K562 (cell line): ENCODE results near the gene CMSS1. TPM values are rescaled to one million over a fixed set of nuclear protein-coding genes. Genes with fewer than 3 reads are reported as not detected.

Source experiments
- ATAC-seq: fragments of 200-7000 bp; cut with Tn5 transposase; 3 replicates; pipeline ENCODE4 v1.9.1; 2020; ENCODE audit warnings: moderate library complexity
- BruUV-seq: library from RNA; stranded (reverse); fragments of 400-500 nt; replicated peaks from 2 replicates; lab custom pipeline; 2021; lab: Mats Ljungman, UMichigan
- CTCF ChIA-PET: fragments of 300-600 bp; formaldehyde crosslinking; extraction: SDS; loops from one replicate; lab custom pipeline; 2021; ENCODE audit warnings: low intra/inter-chr PET ratio; lab: Yijun Ruan, JAX
- POLR2A ChIA-PET: fragments of 300-600, 350-650 bp; sonication (Branson Sonifier 250); formaldehyde crosslinking; extraction: SDS; loops from one replicate; lab custom pipeline; 2021; ENCODE audit warnings: antibody characterized with exemption, inconsistent platforms; lab: Yijun Ruan, JAX
- DNase-seq, 4 experiments: peaks; one replicate each; pipeline versions ENCODE4 v3.0.0 to v3.0.0-alpha.2; 2011 to 2018; ENCODE audit warnings: low spot score in 3 of 4, mixed read lengths in 3 of 4; ENCODE audit errors: extremely low read depth in 1 of 4
- FAIRE-seq: peaks from 2 replicates; lab custom pipeline; 2011; peaks lifted over from hg19 to GRCh38; lab: Jason Lieb, UNC
- H2AFZ ChIP-seq: 2 replicates; pipeline ENCODE4 v1.6.0; 2011; ENCODE audit warnings: low read depth, low read length, control low read depth, inconsistent platforms
- H3K27ac ChIP-seq: fragments of 200-600 bp; 3 replicates; pipeline ENCODE4 v1.8.0; 2011; ENCODE audit warnings: low read depth, mild to moderate bottlenecking, control low read depth, inconsistent platforms, low read length, moderate library complexity, mixed read lengths; ENCODE audit errors: extremely low read depth
- H3K27me3 ChIP-seq, 2 experiments: fragments of 300-600 bp in 1 of 2; 2 replicates in 1 of 2; 3 replicates in 1 of 2; pipeline versions ENCODE4 v1.6.0 to v1.8.0; 2011; ENCODE audit warnings: inconsistent platforms in 2 of 2, low read length in 2 of 2, mild to moderate bottlenecking in 1 of 2, mixed read lengths in 1 of 2, moderate library complexity in 1 of 2; ENCODE audit not compliant: control insufficient read depth in 2 of 2, insufficient read depth in 2 of 2
- H3K36me3 ChIP-seq: fragments of 300-600 bp; 3 replicates; pipeline ENCODE4 v1.8.0; 2011; ENCODE audit warnings: mild to moderate bottlenecking, low read length, inconsistent platforms; ENCODE audit not compliant: control insufficient read depth, insufficient read depth
- H3K4me1 ChIP-seq, 2 experiments: fragments of 200-600 bp in 1 of 2; replicated peaks in 1 of 2; 2 replicates in 1 of 2; 3 replicates in 1 of 2; pipeline versions ENCODE4 v1.5.1 to v1.8.0; 2011; ENCODE audit warnings: inconsistent platforms in 2 of 2, low read length in 2 of 2, mild to moderate bottlenecking in 1 of 2, mixed read lengths in 1 of 2, moderate library complexity in 1 of 2; ENCODE audit not compliant: control insufficient read depth in 2 of 2, insufficient read depth in 2 of 2
- H3K4me2 ChIP-seq: 2 replicates; pipeline ENCODE4 v1.6.1; 2011; ENCODE audit warnings: low read length, control low read depth, inconsistent platforms, mixed read lengths; ENCODE audit not compliant: insufficient read depth
- H3K4me3 ChIP-seq: fragments of 200-600 bp; sonication (generic), shearing (Covaris generic); 2 replicates; pipeline ENCODE4 v1.5.1; 2016; ENCODE audit warnings: control low read depth, inconsistent platforms
- H3K79me2 ChIP-seq: fragments of 200-600 bp; 3 replicates; pipeline ENCODE4 v1.8.0; 2011; ENCODE audit warnings: low read length, inconsistent platforms; ENCODE audit not compliant: control insufficient read depth, insufficient read depth
- H3K9ac ChIP-seq, 2 experiments: 2 replicates each; pipeline versions ENCODE4 v1.6.0 to v1.6.1; 2011; ENCODE audit warnings: low read depth in 2 of 2, low read length in 2 of 2, control low read depth in 1 of 2, inconsistent platforms in 1 of 2, mild to moderate bottlenecking in 1 of 2, mixed read lengths in 1 of 2; ENCODE audit not compliant: insufficient read depth in 1 of 2
- H3K9me1 ChIP-seq: one replicate; pipeline ENCODE4 v1.6.0; 2011; ENCODE audit warnings: inconsistent platforms, mild to moderate bottlenecking, low read length, moderate library complexity; ENCODE audit not compliant: control insufficient read depth, insufficient read depth
- H3K9me3 ChIP-seq: replicated peaks from 2 replicates; pipeline ENCODE4 v1.5.1; 2011; ENCODE audit warnings: low read depth, low read length, inconsistent platforms; ENCODE audit not compliant: control insufficient read depth, insufficient read depth
- H4K20me1 ChIP-seq: replicated peaks from 2 replicates; pipeline ENCODE4 v1.6.1; 2011; ENCODE audit warnings: low read length, inconsistent platforms, mixed read lengths; ENCODE audit not compliant: control insufficient read depth, insufficient read depth
- ETV6 ChIP-seq, 3 experiments: fragments of 150-350 bp in 1 of 3; sonication (generic) in 1 of 3; formaldehyde crosslinking in 1 of 3; IDR thresholded peaks; 2 replicates each; pipeline versions ENCODE4 v1.6.1 to v1.8.0; 2014 to 2022; ENCODE audit warnings: borderline replicate concordance in 2 of 3, low read depth in 2 of 3, antibody characterized with exemption in 1 of 3, low read length in 1 of 3, mild to moderate bottlenecking in 1 of 3, missing genetic modification reagents in 1 of 3
- GATAD2B ChIP-seq: fragments of 450-650 bp; IDR thresholded peaks from 2 replicates; pipeline ENCODE4 v1.6.1; 2017; ENCODE audit warnings: mild to moderate bottlenecking, borderline replicate concordance
- KDM5B ChIP-seq: fragments of 200-600 bp; sonication (generic); IDR thresholded peaks from 2 replicates; pipeline ENCODE4 v1.6.1; 2012; ENCODE audit warnings: low read depth, mild to moderate bottlenecking, moderate library complexity, low read length, control low read depth, inconsistent platforms; ENCODE audit not compliant: insufficient replicate concordance
- KHSRP ChIP-seq: fragments of 450-650 bp; IDR thresholded peaks from 2 replicates; pipeline ENCODE4 v1.6.1; 2017
- NFE2 ChIP-seq: IDR thresholded peaks from 2 replicates; pipeline ENCODE4 v1.6.1; 2014; ENCODE audit warnings: antibody characterized with exemption, low read depth
- PCBP2 ChIP-seq: fragments of 200-400 bp; formaldehyde crosslinking; IDR thresholded peaks from 2 replicates; pipeline ENCODE4 v1.6.1; 2018; ENCODE audit warnings: low read length, low read depth, mild to moderate bottlenecking, moderate library complexity; ENCODE audit not compliant: poor library complexity, severe bottlenecking
- RBFOX2 ChIP-seq: fragments of 200-400 bp; formaldehyde crosslinking; IDR thresholded peaks from 2 replicates; pipeline ENCODE4 v1.6.1; 2017; ENCODE audit warnings: low read depth, mild to moderate bottlenecking, low read length, moderate library complexity
- SIN3B ChIP-seq: fragments of 450-650 bp; IDR thresholded peaks from 2 replicates; pipeline ENCODE4 v1.6.1; 2017; ENCODE audit warnings: low read depth, mild to moderate bottlenecking, moderate library complexity
- ZNF41 ChIP-seq: fragments of 250-450 bp; sonication (Bioruptor Pico); conservative IDR thresholded peaks from 2 replicates; pipeline ENCODE4 v1.4.0; 2020; ENCODE audit warnings: mild to moderate bottlenecking
- WGBS: fragments of 100-300 bp; shearing (Covaris generic); methylation state at CpG from one replicate; pipeline ENCODE4 v1.1.6; 2016; ENCODE audit warnings: low coverage, mixed read lengths; ENCODE audit not compliant: insufficient coverage; ENCODE audit errors: missing lambda C conversion rate; 5-methylcytosine and 5-hydroxymethylcytosine counted together
- in situ Hi-C: fragments of 300-500 bp; cut with MboI; formaldehyde crosslinking; loops from 4 replicates; pipeline ENCODE4 v1.15.0; 2018; ENCODE audit warnings: inconsistent platforms, mixed read lengths
- intact Hi-C: fragments of 100-400 bp; cut with micrococcal nuclease; formaldehyde crosslinking; loops from 2 replicates; pipeline ENCODE4 v1.14.2; 2022
- polyA plus RNA-seq, 8 experiments: library from polyadenylated mRNA; depleted of rRNA in 4 of 8; stranded (reverse) in 5 of 8; unstranded in 3 of 8; fragments of >200 nt; fragmentation: Nextera tagmentation in 2 of 8; fragmentation: Illumina TruSeq in 1 of 8; extraction: Ambion mirVana in 2 of 8; extraction: Trizol in 1 of 8; gene quantifications; 2 replicates each; pipeline versions ENCODE4 v1.2.1 to v1.2.3, GENCODE V29; 2011 to 2014; ENCODE audit warnings: inconsistent platforms in 1 of 8, missing spikeins in 1 of 8
- total RNA-seq, 7 experiments: library from RNA; depleted of rRNA in 6 of 7; stranded (reverse); fragments of >200 nt in 6 of 7; fragmentation: Illumina TruSeq in 2 of 7; extraction: Trizol in 2 of 7; gene quantifications; 2 replicates each; pipeline versions ENCODE4 v1.2.1 to v1.2.3, GENCODE V29; 2011 to 2021; ENCODE audit warnings: low replicate concordance in 1 of 7
- TF ChIP-seq, protein P1 (sequence below): fragments of 250-450 bp; sonication (Bioruptor Pico); IDR thresholded peaks from 2 replicates; pipeline ENCODE4 v1.9.0; 2021; ENCODE audit warnings: mild to moderate bottlenecking
- TF ChIP-seq, protein P2 (sequence below): fragments of 450-650 bp; formaldehyde crosslinking; IDR thresholded peaks from 2 replicates; pipeline ENCODE4 v1.4.0; 2020; ENCODE audit warnings: mild to moderate bottlenecking, moderate library complexity

Gene CMSS1
- total and polyA plus RNA-seq, 9 of the 15 experiments (the other 6 are each of a cell fraction or from before 2014, with no cell fraction given) = 46.9 to 109 (median 72.3) TPM

DNA sequence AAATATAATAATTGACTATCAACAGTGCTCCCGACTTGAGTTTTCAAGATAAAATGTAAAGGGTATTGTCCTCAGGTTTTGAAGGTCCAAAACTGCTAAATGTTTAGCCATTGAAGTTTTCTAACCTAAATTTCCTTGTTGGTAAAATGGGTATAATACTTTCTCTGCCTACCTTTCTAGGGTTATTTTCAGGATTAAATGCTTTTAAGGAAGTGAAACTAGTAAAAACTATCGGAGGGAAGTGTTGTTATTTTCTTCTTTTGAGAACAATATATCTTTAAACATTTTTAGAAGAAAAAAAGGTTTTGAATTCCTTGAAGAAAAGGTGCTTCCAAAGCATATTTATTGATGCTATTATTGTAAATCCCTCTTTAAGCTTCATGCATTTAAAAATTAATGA is 229.3 kb downstream of the CMSS1 start:
- TF ChIP-seq RBFOX2 = no peak
- TF ChIP-seq, protein P1, sequence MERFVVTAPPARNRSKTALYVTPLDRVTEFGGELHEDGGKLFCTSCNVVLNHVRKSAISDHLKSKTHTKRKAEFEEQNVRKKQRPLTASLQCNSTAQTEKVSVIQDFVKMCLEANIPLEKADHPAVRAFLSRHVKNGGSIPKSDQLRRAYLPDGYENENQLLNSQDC (CRISPR knock-in tag) = no peak
- TF ChIP-seq KHSRP = no peak
- no peak for TF ChIP-seq PCBP2
- TF ChIP-seq NFE2 = no peak
- no peak for TF ChIP-seq GATAD2B
- no peak for TF ChIP-seq ZNF41 (CRISPR knock-in tag)
- TF ChIP-seq ETV6 (IDR thresholded peaks at IDR 0.05; ENCODE audit: borderline replicate concordance in 1 of 2, low read depth in 2 of 2, low read length in 1 of 2) = no peak
- no peak for TF ChIP-seq ETV6 (CRISPR knock-in tag; IDR thresholded peaks at IDR 0.05; ENCODE audit: borderline replicate concordance)
- TF ChIP-seq SIN3B = no peak
- TF ChIP-seq, protein P2, sequence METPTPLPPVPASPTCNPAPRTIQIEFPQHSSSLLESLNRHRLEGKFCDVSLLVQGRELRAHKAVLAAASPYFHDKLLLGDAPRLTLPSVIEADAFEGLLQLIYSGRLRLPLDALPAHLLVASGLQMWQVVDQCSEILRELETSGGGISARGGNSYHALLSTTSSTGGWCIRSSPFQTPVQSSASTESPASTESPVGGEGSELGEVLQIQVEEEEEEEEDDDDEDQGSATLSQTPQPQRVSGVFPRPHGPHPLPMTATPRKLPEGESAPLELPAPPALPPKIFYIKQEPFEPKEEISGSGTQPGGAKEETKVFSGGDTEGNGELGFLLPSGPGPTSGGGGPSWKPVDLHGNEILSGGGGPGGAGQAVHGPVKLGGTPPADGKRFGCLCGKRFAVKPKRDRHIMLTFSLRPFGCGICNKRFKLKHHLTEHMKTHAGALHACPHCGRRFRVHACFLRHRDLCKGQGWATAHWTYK (CRISPR knock-in tag) = no peak
- TF ChIP-seq KDM5B = no peak
- no TSS peak for BruUV-seq
- DNase-seq = no peak
- H3K9ac ChIP-seq = no peak overlapping the region
- H3K9me1 ChIP-seq = no peaks in the 10 kb centered on the region
- H3K4me1 ChIP-seq = no peaks in the 10 kb centered on the region
- no peak overlapping the region for H3K4me3 ChIP-seq
- no peak overlapping the region for H3K4me2 ChIP-seq
- WGBS = 56% methylated on average over 2 of the region's 2 CpGs
- CTCF ChIA-PET = no interaction called here
- intact Hi-C loops = no loop called here
- no peak for ATAC-seq
- H3K9me3 ChIP-seq = no peaks in the 10 kb centered on the region
- POLR2A ChIA-PET = interaction anchor here (0.6 to 1.0 kb wide), 2 partner anchors 11 to 1633 kb away, joined by 3 to 4 read pairs; no protein-coding TSS in a partner anchor
- H3K36me3 ChIP-seq = no peaks in the 10 kb centered on the region
- no peaks in the 10 kb centered on the region for H4K20me1 ChIP-seq
- no peaks in the 10 kb centered on the region for H3K27me3 ChIP-seq
- no peak for FAIRE-seq
- H2AFZ ChIP-seq = no peak overlapping the region
- no peak overlapping the region for H3K27ac ChIP-seq
- in situ Hi-C loops = no loop called here
- H3K79me2 ChIP-seq = no peaks in the 10 kb centered on the region
